Neutrophil (primary cell): ENCODE results near the gene RNF10.
A peak's percentile ranks its signal among the peaks of the same experiment; 100 is the strongest.

ENCODE experiments used
- H3K27ac ChIP-seq: fragments of 200-600 bp; sonication (generic); 2 replicates; pipeline ENCODE4 v1.5.1; 2016; ENCODE audit warnings: mild to moderate bottlenecking, moderate library complexity
- H3K27me3 ChIP-seq: fragments of 200-600 bp; sonication (generic); 2 replicates; pipeline ENCODE4 v1.6.0; 2016; ENCODE audit warnings: mild to moderate bottlenecking
- H3K36me3 ChIP-seq: fragments of 200-600 bp; sonication (generic); 2 replicates; pipeline ENCODE4 v1.5.1; 2017
- H3K4me1 ChIP-seq, 2 experiments: fragments of 200-600 bp in 1 of 2; sonication (generic) in 1 of 2; 1 replicate in 1 of 2; 2 replicates in 1 of 2; pipeline versions ENCODE4 v1.5.1 to v1.6.1; 2013 to 2016; ENCODE audit warnings: low read depth in 1 of 2, low read length in 1 of 2, mild to moderate bottlenecking in 1 of 2, moderate library complexity in 1 of 2; ENCODE audit not compliant: control insufficient read depth in 1 of 2, insufficient read depth in 1 of 2
- H3K4me3 ChIP-seq, 2 experiments: fragments of 200-600 bp in 1 of 2; sonication (generic) in 1 of 2; 1 replicate in 1 of 2; 2 replicates in 1 of 2; pipeline ENCODE4 v1.5.1; 2013 to 2016; ENCODE audit warnings: low read depth in 1 of 2, low read length in 1 of 2, mild to moderate bottlenecking in 1 of 2, moderate library complexity in 1 of 2
- H3K9me3 ChIP-seq: fragments of 200-600 bp; sonication (generic); 2 replicates; pipeline ENCODE4 v1.5.1; 2016
- CTCF ChIP-seq: fragments of 200-600 bp; sonication (generic); IDR thresholded peaks from 2 replicates; pipeline ENCODE4 v1.5.1; 2016; ENCODE audit warnings: antibody characterized with exemption

The RNF10 gene

GRCh38 chr12:120539303-120539702 lies 5.1 kb downstream of the RNF10 start:
- TF ChIP-seq CTCF, result no peak
- peaks cover 91 to 93% of the 10 kb centered on the region in 2 experiments for H3K4me1 ChIP-seq
- H3K9me3 ChIP-seq, result no peaks in the 10 kb centered on the region
- H3K4me3 ChIP-seq, result peak overlapping the region; percentile 79 to 98
- H3K27me3 ChIP-seq, result no peaks in the 10 kb centered on the region
- H3K27ac ChIP-seq, result peak overlapping the region; percentile 92
- H3K36me3 ChIP-seq, result peaks cover 18% of the 10 kb centered on the region

- Histone ChIP-seq H3K36me3 (peaks cover 21% of the 10 kb centered on the region), H3K4me1 (peaks cover 90 to 95% of the 10 kb centered on the region in 2 experiments), H3K9me3 (no peaks in the 10 kb centered on the region), H3K27ac (peak overlapping the region; percentile 92), H3K27me3 (no peaks in the 10 kb centered on the region), H3K4me3 (peak overlapping the region; percentile 79 to 98)
- TF ChIP-seq CTCF, result no peak
Measured at GRCh38 chr12:120540445-120540844, 6.3 kb downstream of the RNF10 start.

- Histone ChIP-seq H3K4me3 (peak overlapping the region; percentile 34 to 79), H3K9me3 (no peaks in the 10 kb centered on the region), H3K27me3 (no peaks in the 10 kb centered on the region), H3K36me3 (peaks cover 35% of the 10 kb centered on the region), H3K27ac (peak overlapping the region; percentile 92), H3K4me1 (peaks cover 73 to 77% of the 10 kb centered on the region in 2 experiments)
- TF ChIP-seq CTCF, result no peak
Measured at GRCh38 chr12:120542166-120542565, 8.0 kb downstream of the RNF10 start.

- Histone ChIP-seq H3K9me3 (no peaks in the 10 kb centered on the region), H3K27ac (peak overlapping the region; percentile 48), H3K4me3 (no peak overlapping the region), H3K27me3 (no peaks in the 10 kb centered on the region), H3K4me1 (peaks cover 59 to 62% of the 10 kb centered on the region in 2 experiments), H3K36me3 (peaks cover 59% of the 10 kb centered on the region)
- TF ChIP-seq CTCF, result no peak
Measured at GRCh38 chr12:120544691-120545090, 10.5 kb downstream of the RNF10 start.

- H3K9me3 ChIP-seq, result no peaks in the 10 kb centered on the region
- H3K4me1 ChIP-seq, result peaks cover 59 to 62% of the 10 kb centered on the region in 2 experiments
- H3K27ac ChIP-seq, result peak overlapping the region; percentile 0
- H3K27me3 ChIP-seq, result no peaks in the 10 kb centered on the region
- no peak for TF ChIP-seq CTCF
- no peak overlapping the region for H3K4me3 ChIP-seq
- H3K36me3 ChIP-seq, result peaks cover 67% of the 10 kb centered on the region
Measured at GRCh38 chr12:120546050-120546386, 11.9 kb downstream of the RNF10 start.

GRCh38 chr12:120554678-120555077 lies 20.5 kb downstream of the RNF10 start:
- H3K36me3 ChIP-seq, result peaks cover 81% of the 10 kb centered on the region
- H3K4me3 ChIP-seq, result no peak overlapping the region
- peaks cover 29 to 34% of the 10 kb centered on the region in 2 experiments for H3K4me1 ChIP-seq
- no peaks in the 10 kb centered on the region for H3K27me3 ChIP-seq
- no peak overlapping the region for H3K27ac ChIP-seq
- H3K9me3 ChIP-seq, result no peaks in the 10 kb centered on the region
- TF ChIP-seq CTCF, result no peak
